ENCODE measurements around the gene SEMA6B. TPM values are rescaled to one million over a fixed set of nuclear protein-coding genes. Genes with fewer than 3 reads are reported as not detected.

SEMA6B gene
- total RNA-seq, 4 donors from 2014 or later: 3.7 to 22.5 (median 14.2) TPM

DNA sequence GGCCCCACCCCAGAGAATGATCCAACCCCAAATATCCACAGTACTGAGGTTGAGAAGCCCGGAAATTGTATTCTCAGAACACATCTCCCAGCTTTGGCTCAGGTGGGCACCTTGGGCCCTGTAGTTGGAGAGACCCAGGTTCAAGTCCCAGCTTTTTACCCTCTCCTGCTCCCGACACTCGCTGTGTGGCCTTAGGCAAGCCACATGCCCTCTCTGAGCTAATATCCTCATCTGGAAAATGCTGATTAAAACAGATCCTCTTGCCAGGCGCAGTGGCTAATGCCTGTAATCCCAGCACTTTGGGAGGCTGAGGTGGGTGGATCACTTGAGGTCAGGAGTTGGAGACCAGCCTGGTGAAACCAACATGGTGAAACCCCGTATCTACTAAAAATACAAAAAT lies 43.8 kb downstream of the SEMA6B start:
- H3K4me1 ChIP-seq: peaks cover 27 to 60% (median 46%) of the 10 kb centered on the region in 4 donors
- intact Hi-C loops (cut with DNase I): loop anchor here (5.0 kb wide), 1 partner anchor 58 kb away; the partner anchor contains the start of gene UBXN6
- DNase-seq (ENCODE audit: extremely low spot score): no peak
- WGBS: 90% methylated on average over 5 of the region's 5 CpGs
- no peaks in the 10 kb centered on the region for H3K9me3 ChIP-seq
- TF ChIP-seq, protein P1, sequence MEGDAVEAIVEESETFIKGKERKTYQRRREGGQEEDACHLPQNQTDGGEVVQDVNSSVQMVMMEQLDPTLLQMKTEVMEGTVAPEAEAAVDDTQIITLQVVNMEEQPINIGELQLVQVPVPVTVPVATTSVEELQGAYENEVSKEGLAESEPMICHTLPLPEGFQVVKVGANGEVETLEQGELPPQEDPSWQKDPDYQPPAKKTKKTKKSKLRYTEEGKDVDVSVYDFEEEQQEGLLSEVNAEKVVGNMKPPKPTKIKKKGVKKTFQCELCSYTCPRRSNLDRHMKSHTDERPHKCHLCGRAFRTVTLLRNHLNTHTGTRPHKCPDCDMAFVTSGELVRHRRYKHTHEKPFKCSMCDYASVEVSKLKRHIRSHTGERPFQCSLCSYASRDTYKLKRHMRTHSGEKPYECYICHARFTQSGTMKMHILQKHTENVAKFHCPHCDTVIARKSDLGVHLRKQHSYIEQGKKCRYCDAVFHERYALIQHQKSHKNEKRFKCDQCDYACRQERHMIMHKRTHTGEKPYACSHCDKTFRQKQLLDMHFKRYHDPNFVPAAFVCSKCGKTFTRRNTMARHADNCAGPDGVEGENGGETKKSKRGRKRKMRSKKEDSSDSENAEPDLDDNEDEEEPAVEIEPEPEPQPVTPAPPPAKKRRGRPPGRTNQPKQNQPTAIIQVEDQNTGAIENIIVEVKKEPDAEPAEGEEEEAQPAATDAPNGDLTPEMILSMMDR (IDR thresholded peaks at IDR 0.05): no peak
- TF ChIP-seq EP300 (IDR thresholded peaks at IDR 0.05) (no peak), POLR2AphosphoS5 (IDR thresholded peaks at IDR 0.05) (no peak), POLR2A (IDR thresholded peaks at IDR 0.05; ENCODE audit: low read depth) (no peak)
- H3K27ac ChIP-seq (replicated peaks in 1 of 4): peak overlapping the region in 3 of 4 donors; percentile 93 to 94 (median 94)
- H3K27me3 ChIP-seq: no peaks in the 10 kb centered on the region
- peaks cover 12 to 30% (median 23%) of the 10 kb centered on the region in 4 donors for H3K36me3 ChIP-seq
- H3K4me3 ChIP-seq: no peak overlapping the region

GRCh38 chr19:4513248-4513647 lies 46.2 kb downstream of the SEMA6B start:
- DNase-seq (ENCODE audit: extremely low spot score): no peak
- TF ChIP-seq, protein P1 (IDR thresholded peaks at IDR 0.05): no peak
- TF ChIP-seq EP300 (IDR thresholded peaks at IDR 0.05): no peak
- no peak for TF ChIP-seq POLR2A (IDR thresholded peaks at IDR 0.05; ENCODE audit: low read depth)
- no peak for TF ChIP-seq POLR2AphosphoS5 (IDR thresholded peaks at IDR 0.05)

GRCh38 chr19:4512070-4512469 lies 47.4 kb downstream of the SEMA6B start:
- no peaks in the 10 kb centered on the region for H3K9me3 ChIP-seq
- TF ChIP-seq POLR2AphosphoS5 (IDR thresholded peaks at IDR 0.05): no peak
- TF ChIP-seq, protein P1 (IDR thresholded peaks at IDR 0.05): no peak
- no peak for TF ChIP-seq POLR2A (IDR thresholded peaks at IDR 0.05; ENCODE audit: low read depth)
- no peak for TF ChIP-seq EP300 (IDR thresholded peaks at IDR 0.05)
- H3K27me3 ChIP-seq: no peaks in the 10 kb centered on the region
- WGBS: 89% methylated on average over 17 of the region's 17 CpGs
- no peak overlapping the region for H3K27ac ChIP-seq (replicated peaks in 1 of 4)
- no peak for DNase-seq (ENCODE audit: extremely low spot score)
- no peak overlapping the region for H3K4me3 ChIP-seq
- peaks cover 12 to 53% (median 39%) of the 10 kb centered on the region in 4 donors for H3K36me3 ChIP-seq
- peaks cover 15 to 66% (median 36%) of the 10 kb centered on the region in 4 donors for H3K4me1 ChIP-seq
- intact Hi-C loops (cut with DNase I): no loop called here

More at GRCh38 chr19:4513248-4513647, 46.2 kb downstream of the SEMA6B start:
- Histone ChIP-seq H3K4me3 (no peak overlapping the region), H3K27me3 (no peaks in the 10 kb centered on the region), H3K4me1 (peaks cover 15 to 59% (median 32%) of the 10 kb centered on the region in 4 donors), H3K9me3 (no peaks in the 10 kb centered on the region), H3K27ac (replicated peaks in 1 of 4) (no peak overlapping the region), H3K36me3 (peaks cover 12 to 42% (median 28%) of the 10 kb centered on the region in 4 donors)
- 94% methylated on average over 13 of the region's 17 CpGs for WGBS
- intact Hi-C loops (cut with DNase I): no loop called here

DNA sequence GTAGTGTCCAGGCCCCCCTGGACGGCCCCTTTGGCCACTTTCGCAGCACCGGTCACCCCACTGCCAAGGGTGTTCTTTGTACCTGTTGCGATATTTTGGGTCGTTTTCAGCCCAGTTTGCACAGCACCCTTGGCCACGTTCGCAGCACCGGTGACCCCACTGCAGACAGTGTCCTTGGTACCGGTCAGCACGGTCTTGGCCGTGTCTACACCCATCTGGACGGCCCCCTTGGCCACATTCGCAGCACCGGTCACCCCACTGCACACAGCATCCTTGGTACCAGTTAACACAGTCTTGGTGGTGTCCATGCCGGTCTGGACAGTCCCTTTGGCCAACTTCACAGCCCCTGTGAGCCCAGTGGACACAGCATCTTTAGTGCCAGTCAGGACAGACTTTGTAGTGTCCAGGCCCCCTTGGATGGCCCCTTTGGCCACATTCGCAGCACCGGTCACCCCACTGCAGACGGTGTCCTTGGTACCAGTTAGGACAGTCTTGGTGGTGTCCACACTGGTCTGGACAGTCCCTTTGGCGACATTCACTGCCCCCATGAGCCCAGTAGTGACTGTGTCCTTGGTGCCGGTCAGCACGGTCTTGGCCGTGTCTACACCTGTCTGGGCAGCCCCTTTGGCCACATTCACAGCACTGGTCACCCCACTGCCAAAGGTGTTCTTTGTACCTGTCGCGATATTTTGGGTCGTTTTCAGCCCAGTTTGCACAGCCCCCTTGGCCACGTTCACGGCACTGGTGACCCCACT lies 48.0 kb downstream of the SEMA6B start:
- DNase-seq (ENCODE audit: extremely low spot score): no peak
- Histone ChIP-seq H3K27me3 (no peaks in the 10 kb centered on the region), H3K4me3 (no peak overlapping the region), H3K9me3 (no peaks in the 10 kb centered on the region), H3K36me3 (peaks cover 12 to 59% (median 45%) of the 10 kb centered on the region in 4 donors), H3K4me1 (peaks cover 11 to 66% (median 33%) of the 10 kb centered on the region in 4 donors), H3K27ac (replicated peaks in 1 of 4) (no peak overlapping the region)
- TF ChIP-seq, protein P1 (IDR thresholded peaks at IDR 0.05): no peak
- TF ChIP-seq POLR2A (IDR thresholded peaks at IDR 0.05; ENCODE audit: low read depth) (no peak), EP300 (IDR thresholded peaks at IDR 0.05) (no peak)
- WGBS: 85% methylated on average over 27 of the region's 27 CpGs
- intact Hi-C loops (cut with DNase I): no loop called here

All from esophagus muscularis mucosa (tissue), 4 donors.